GM12874 (cell line): ENCODE measurements around the gene PLA2G4C.

Experiments used
- CTCF ChIP-seq: IDR thresholded peaks from 2 replicates; pipeline ENCODE4 v1.5.1; 2011; ENCODE audit warnings: low read depth, mild to moderate bottlenecking, control low read depth, low read length, moderate library complexity; ENCODE audit not compliant: insufficient read depth

PLA2G4C gene

DNA sequence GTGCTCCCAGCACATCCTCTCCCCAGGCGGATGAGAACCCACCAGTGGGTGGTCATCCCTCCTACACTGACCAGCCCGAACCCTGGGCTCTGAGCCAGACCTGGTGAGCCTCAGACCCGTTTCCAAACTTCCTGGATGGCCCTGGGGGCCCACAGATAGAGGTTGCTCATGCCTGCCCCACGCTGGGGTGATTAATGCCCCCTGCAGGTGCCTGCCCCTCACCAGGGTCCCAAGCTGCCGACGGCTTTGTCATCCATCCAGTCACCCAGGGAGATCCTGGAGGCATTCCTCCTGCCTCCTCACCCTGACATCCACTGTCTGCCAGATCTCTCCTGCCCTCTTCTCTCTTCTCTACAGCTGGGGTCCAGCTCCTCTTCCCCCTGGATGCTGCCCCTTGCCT is 28.4 kb upstream of the PLA2G4C start:
- no peak for TF ChIP-seq CTCF

DNA sequence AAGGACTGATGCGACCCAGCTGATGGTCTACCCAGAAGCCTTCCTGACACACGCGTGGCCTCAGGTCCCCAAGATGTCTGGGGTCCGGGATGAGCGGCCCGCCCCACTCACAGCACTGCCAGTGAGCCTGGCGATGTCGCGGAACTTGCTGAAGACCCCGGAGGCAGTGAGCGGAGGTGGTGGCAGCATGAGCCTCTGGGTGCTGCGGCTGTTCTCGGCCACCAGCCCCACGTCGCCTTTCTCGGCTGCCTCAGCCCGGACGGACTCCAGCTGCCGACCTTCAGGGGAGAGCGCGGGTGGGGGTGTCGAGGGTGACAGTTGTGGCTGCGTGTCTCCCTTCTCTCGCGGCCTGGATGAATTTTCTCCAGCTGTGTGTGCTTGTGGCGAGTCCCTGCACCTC is 26.8 kb upstream of the PLA2G4C start:
- no peak for TF ChIP-seq CTCF

DNA sequence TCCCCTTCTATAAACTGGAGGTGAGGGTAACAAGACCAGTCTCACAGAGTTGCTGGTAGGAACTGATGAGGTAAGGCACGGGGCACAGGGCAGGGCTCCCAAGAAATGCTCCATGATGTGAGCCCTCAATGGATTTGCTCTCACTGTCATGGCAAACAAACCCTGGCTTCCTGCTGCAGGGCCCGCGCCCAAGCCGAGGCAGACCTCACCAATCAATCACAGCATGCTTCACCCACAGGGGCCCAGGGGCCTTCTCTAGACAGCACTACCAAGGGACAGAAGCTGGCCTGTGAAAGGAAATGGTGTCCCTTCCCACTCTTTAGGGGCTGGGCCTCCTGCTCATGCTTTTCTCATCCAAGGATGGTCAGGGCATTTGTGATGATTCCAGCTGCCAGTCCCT is 25.9 kb upstream of the PLA2G4C start:
- no peak for TF ChIP-seq CTCF

DNA sequence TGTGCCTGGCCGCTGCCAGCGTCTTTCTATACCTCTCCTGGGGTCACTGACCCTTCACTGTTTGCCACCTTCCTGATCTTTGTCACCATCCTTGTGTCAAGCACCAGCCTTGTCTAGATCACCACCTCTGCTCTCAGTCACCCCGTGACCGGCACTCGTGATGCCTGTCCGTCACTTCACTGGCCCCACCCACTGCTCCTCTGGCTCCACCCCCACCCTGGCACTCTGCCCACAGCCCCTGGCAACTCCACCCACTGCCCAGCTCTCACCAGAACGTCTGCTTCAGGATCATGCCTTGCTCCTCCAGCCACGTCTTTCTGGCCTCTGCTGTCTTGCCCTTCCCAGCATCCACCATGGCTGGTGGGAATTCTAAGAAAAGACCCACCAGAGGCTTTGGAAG is 24.8 kb upstream of the PLA2G4C start:
- TF ChIP-seq CTCF: no peak

DNA sequence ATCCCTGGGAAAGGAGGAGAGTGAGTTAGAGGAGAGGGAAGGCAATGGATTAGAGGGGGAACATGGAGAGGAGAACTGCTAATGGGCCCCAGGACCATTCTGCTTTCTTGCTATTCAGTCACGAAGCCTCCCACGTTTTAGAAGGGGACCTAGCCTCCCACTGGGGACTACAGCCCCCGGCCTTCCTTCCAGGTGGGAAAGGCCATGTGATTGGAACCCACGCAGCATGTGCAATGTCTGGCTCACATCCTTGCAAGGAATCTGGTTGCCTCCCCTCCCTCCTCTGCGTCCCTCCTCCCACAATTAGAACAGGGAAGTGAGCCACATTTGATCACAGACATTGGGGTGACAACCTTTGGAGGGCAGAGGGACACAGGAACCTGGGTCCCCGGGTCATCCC is 22.5 kb upstream of the PLA2G4C start:
- no peak for TF ChIP-seq CTCF

GRCh38 chr19:48127561-48127960 is 16.9 kb upstream of the PLA2G4C start:
- no peak for TF ChIP-seq CTCF

DNA sequence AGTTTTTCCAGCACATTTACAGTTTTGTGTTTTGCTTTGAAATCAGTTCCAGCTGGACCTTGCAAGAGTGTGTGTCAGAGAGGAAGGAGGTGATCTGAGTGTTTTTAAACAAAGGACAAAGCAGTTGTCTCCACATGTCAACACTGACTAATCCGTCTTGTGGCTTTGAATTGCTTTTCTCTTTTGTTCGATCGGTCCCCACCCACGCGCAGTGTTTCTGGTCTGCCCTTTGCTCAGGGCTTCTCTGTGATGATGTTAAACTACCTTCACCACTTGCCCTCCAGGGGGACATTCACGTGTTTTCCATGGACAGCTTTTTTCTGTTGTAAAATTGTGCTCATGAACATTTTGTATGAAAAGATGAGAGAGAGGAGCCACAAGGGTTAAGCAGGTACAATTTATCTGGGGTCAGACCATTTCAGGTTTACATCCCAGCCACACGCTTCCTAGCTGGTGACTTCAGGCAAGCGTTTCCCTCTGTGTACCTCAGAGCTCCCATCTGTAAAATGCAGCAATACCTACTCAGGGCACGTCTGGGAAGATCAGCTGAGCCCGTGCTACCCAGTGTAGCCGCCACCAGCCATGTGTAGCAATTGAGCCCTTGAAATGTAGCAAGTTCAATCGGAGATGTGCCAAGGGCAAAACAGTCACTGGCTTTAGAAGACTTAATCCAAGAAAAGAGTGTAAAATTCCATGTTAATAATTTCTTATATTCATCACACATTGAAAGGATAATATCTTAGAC is 13.5 kb upstream of the PLA2G4C start:
- no peak for TF ChIP-seq CTCF

DNA sequence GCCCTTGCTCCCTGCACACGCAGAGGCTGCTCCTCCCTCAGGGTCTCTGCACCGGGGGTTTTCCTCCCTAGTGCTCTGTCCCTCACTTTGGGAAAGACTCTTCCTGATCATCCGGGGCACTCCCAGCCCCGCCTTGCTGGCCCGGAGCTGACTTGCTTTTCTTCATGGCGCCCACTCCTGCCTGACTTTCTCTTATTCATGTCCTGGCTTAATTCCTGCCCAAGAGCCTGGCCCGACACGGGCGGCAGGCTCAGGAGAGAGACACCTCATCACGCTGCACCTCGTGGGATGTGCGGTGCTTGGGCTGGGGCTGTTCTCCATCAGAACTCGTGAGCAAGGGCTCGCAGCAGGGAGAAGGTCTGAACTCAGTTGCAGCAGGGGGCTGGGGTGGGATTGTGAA is 11.8 kb upstream of the PLA2G4C start:
- TF ChIP-seq CTCF: no peak
